ENCODE measurements around the gene ANO10. TPM values are rescaled to one million over a fixed set of nuclear protein-coding genes. Genes with fewer than 3 reads are reported as not detected.

Gene ANO10
- total RNA-seq, 1 experiment from 2014 or later: 22.8 TPM

DNA sequence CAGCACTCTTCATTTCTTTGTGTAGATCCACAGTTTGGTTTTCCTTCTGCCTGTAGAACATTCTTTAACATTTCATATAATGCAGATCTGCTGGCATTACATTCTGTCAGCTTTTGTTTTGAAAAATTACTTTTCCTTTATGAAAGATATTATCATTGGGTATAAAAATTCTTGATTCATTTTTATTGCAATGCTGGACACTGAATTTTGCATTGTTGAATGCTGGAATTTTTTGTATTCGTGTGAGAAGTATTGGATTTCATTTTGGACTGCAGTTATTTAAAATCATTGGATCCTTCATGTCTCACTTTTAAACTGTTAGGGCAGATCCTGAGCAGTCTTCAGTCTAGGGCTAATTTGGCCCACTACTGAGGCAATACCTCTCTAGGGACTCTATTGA, 268.4 kb downstream of the ANO10 start:
- no peak for DNase-seq (ENCODE audit: low read depth)

DNA sequence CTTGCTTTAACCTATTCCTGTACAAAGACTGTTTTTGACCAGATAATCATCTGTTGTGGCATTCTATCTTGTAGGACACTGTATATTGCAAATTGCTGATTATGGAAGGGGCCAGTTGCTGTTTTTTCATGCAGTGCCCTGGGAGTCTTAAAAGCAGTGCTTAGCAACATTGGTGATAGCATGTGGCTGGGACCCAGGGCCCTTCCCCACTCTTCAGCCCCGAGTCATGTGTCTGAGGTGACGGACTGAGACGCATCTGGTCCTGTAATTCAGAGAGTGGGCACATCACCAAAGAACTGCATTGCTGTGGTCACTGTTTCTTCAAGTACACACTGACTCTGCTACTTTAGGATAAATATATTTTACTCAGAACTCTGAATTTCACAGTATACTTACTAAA, 272.1 kb downstream of the ANO10 start:
- DNase-seq (ENCODE audit: low read depth): no peak

- DNase-seq (ENCODE audit: low read depth): no peak
Measured at GRCh38 chr3:43348852-43349574, 272.8 kb downstream of the ANO10 start.

DNA sequence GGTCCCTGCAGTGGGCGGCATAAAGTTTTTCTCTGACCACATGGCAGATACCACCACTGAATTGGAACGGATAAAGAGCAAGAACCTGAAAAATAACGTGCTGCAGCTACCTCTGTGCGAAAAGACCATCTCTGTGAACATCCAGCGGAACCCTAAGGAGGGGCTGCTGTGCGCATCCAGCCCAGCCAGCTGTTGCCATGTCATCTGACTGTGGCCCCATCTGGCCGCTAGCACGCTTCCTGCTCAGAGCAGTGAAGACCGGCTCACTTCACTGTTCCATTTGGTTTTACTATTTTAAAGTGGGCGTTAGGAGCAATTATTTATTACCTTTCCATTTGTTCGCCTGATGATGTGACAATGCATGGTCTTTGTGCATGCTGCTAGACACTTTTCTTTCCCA, 273.5 kb downstream of the ANO10 start:
- DNase-seq (ENCODE audit: low read depth): no peak

DNA sequence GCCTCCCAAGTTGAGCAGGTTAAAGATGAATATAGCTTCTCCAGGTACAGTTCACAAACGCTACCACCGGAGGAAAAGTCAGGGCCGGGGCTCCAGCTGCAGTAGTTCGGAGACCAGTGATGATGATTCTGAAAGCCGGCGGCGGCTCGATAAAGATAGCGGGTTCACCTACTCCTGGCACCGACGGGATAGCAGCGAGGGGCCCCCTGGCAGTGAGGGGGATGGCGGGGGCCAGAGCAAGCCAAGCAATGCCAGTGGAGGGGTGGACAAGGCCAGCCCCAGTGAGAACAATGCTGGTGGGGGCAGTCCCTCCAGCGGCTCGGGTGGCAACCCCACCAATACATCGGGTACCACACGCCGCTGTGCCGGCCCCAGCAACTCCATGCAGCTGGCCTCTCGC, 274.0 kb downstream of the ANO10 start:
- no peak for DNase-seq (ENCODE audit: low read depth)

- DNase-seq (ENCODE audit: low read depth): no peak
Measured at GRCh38 chr3:43346978-43347749, 274.6 kb downstream of the ANO10 start.

DNA sequence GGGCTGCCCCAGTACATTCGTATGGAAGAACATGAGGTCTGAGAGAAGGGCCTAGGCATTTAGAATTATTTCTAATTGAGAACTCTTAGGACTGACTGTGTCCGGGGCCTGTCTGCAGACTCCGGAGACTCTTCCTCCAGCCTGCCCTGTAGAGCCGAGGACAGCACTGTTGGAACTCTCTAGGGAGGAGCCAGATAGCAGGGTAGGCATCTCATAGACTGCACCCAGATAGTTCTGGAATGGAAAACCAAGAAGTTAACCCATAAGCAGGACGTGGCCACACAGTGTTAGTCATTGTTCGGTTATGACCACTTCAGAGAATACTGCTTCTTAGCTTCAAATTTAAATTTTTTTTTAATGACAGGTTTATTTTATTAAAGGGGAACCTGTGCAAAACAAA, 275.9 kb downstream of the ANO10 start:
- peak; percentile 46 for DNase-seq (ENCODE audit: low read depth)

GRCh38 chr3:43345246-43345645, 276.6 kb downstream of the ANO10 start:
- no peak for DNase-seq (ENCODE audit: low read depth)

DNA sequence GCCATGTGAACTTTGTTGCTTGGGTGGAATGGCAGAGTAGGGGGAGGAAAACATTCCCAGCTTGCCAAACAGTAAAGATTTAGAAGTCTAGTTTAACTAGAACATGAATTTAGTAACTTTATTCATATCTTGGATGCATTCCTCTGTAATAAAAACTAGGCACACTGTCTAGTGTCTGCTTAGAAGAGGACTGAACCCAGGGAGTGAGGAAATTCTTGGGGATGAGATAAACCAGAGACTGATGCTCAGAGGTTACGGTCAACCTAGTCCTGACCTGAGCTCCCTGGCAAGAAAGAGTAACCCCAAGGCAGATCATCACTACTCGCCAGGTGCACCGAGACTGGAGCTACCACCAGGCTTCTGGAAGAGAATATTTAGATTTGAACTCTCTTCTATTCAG, 277.3 kb downstream of the ANO10 start:
- no peak for DNase-seq (ENCODE audit: low read depth)

DNA sequence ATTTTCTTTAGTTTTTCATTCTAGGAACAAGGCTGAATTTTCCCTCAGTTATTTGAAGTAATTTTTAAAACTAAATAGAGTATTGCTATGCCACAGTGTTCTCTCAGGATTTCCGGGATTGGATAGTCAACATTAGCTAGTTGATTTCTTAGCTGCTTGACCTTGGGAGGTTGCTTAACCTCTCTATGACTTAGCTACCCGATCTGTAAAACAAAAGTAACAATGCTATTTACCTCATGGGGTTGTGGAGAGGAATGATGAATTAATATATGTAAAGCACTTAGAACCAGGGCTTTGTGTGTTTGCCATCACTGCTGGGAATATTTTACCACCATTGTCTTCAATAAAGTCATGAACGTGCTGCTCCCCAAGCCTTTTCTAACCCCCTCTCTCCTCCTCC, 278.0 kb downstream of the ANO10 start:
- no peak for DNase-seq (ENCODE audit: low read depth)

GRCh38 chr3:43343185-43343584, 278.6 kb downstream of the ANO10 start:
- no peak for DNase-seq (ENCODE audit: low read depth)

GRCh38 chr3:43341788-43342187, 280.0 kb downstream of the ANO10 start:
- DNase-seq (ENCODE audit: low read depth): no peak

- no peak for DNase-seq (ENCODE audit: low read depth)
Measured at GRCh38 chr3:43340403-43340802, 281.4 kb downstream of the ANO10 start.

DNA sequence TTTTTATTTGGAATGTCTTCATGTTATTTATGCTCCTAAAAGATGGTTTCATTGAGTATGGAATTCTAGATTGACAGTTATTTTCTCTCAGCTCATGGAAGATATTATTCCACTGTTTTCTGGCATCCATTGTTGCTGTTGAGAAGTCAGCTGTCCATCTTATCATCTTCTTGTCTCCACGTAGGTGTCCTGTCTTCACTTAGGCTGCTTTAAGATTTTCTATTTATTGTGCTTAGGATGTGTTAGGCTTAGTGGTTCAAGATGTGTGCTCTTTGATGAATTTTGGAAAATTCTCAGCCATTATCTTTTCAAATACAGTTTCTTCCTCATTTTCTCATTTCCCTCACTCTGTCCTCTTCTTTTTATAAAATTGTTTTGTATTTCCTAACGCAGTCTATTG, 283.5 kb downstream of the ANO10 start:
- DNase-seq (ENCODE audit: low read depth): no peak

GRCh38 chr3:43335799-43336198, 286.0 kb downstream of the ANO10 start:
- no peak for DNase-seq (ENCODE audit: low read depth)

DNA sequence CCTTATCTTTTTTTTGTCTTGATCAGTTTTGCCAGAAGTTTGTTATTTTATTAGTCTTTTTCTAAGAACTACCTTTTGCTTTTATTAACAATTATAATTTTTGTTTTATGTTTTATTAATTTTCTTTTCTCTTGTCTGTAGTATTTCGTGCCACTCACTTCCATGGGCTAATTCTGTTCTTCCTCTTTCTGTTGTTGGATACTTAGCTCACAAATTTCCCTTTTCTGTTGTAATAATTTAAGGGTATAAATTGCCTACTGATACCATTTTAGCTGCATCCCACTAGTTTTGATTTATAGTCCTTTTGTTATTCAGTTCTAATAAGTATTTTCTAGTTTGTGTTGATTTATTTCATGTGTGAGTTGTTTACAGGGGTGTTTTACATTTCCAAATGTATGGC, 286.8 kb downstream of the ANO10 start:
- DNase-seq (ENCODE audit: low read depth): no peak

- DNase-seq (ENCODE audit: low read depth): no peak
Measured at GRCh38 chr3:43331381-43331780, 290.4 kb downstream of the ANO10 start.

DNA sequence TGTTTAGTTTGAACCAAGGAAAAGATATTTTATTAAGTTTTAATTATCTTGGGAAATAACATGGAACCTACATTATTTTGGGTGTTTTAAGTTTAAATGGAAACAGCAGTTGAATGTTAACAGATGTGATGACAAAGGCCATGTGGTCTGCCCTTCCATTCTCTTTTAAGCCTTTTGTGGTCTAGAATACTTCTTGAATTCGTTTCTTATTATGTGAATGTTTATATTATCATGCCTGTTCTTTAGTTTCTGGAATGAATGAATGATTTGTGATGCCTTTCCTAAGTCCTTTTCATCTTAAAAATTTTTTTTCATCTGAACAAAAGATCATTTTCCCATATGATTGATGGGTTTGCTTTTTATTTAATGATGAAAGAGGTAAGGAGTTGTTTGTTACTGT, 290.8 kb downstream of the ANO10 start:
- DNase-seq (ENCODE audit: low read depth): no peak

- no peak for DNase-seq (ENCODE audit: low read depth)
Measured at GRCh38 chr3:43328653-43329052, 293.2 kb downstream of the ANO10 start.

DNA sequence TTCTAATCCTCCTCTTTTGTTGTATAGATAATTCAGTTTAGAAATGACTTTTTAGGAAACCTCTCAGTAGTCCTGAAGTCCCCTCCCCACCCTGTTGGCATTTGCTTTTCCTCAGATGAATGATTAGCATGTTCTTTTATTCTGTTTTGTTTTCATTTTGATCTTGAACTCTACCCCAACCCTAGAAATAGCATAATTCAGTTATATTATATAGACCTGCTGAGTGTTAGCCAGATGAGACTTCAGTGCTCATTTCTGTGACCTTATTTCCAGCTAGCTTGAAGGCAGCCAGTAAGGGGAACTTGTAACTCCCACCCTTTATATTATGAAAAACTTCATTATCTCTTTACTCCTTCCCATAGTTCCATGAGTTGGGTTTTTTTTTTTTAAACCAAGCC, 294.2 kb downstream of the ANO10 start:
- DNase-seq (ENCODE audit: low read depth): no peak

DNA sequence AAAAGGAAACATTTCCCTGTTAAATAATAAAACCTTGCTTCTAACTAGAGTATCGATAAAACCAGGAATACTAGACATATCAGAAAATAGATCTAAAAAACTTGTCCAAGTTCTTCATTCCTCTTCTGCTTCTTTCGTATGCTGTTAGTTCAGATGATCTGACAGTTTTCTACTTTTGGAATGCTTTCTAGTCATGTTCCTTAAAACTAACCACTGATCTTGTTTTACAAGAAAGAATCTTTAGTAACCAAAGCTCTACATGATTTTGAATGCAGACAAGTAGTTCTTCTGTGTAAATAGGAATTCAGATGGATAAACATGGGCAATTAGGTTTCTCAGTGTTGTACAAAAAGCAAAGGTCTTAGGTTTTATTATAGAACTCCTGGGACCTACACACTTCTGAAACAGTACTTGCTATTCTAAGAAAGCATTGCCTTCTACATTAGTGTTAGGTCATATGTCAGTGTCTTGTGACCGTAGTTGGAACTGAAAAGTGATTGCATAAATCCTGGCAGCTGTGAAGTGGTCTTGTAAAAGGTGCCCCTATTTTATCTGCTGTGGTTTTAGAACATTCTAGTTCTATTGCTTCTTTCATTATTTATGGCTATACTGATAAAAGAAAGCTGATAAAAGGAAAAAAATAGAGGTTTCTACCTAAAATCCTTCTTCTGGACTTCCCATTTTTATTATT, 294.8 kb downstream of the ANO10 start:
- no peak for DNase-seq (ENCODE audit: low read depth)

DNA sequence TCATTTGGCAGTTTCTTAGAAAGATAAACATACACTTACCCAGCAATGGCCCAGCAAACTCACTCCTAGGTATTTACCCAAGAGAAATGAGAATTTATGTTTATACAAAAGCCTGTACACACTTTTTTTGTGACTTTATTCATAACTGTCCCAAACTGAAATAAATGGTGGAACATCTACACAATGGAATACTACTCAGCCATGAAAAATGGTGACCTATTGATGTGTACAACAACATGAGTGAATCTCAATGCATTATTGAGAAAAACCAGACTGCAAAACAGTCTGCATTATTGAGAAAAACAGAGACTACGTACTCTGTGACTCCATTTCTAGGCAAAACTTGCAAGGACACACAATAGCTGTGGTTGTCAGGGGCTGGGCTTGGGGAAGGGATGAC, 298.3 kb downstream of the ANO10 start:
- DNase-seq (ENCODE audit: low read depth): no peak

GRCh38 chr3:43320288-43320687, 301.5 kb downstream of the ANO10 start:
- no peak for DNase-seq (ENCODE audit: low read depth)
